ENCODE measurements around the gene ELFN2. TPM values are rescaled to one million over a fixed set of nuclear protein-coding genes. Genes with fewer than 3 reads are reported as not detected.

Gene ELFN2
- total and polyA plus RNA-seq, 2 of the 13 experiments (the other 11 are each of a cell fraction or from before 2014, with no cell fraction given), result 0.01 TPM; not detected in 1

DNA sequence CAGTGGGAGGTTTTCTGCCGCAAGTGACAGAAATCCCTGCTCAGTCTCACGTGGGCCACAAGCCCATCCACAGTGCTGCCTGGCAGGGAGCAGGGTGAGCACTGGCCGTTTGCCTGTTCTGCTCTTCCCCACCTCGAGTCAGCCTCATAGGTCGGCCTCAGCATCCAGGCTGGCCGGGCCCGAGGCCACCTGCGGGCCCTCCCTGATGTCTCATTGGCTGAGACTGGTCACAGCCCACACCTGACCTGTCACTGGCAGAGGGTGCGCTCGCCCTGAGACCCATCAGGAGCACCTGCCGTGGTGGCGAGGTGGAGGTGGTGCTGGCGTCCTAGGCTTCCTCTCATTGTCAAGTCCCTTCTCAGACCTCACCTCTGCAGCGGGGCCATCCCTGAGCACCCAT lies 72.1 kb downstream of the ELFN2 start:
- Histone ChIP-seq H4K20me1 (ENCODE audit: insufficient read depth, low read length) (no peaks in the 10 kb centered on the region), H3K27me3 (ENCODE audit: control insufficient read depth in 1 of 2, insufficient read depth in 2 of 2, low read length in 2 of 2) (peaks cover 4 to 54% of the 10 kb centered on the region in 2 experiments; a peak in 3 of 5 replicates), H3K27ac (ENCODE audit: extremely low read length, insufficient read depth, low read length) (no peak overlapping the region), H3K4me1 (ENCODE audit: insufficient read depth, low read length) (no peaks in the 10 kb centered on the region), H3K4me2 (ENCODE audit: low read depth, low read length) (no peak overlapping the region), H3K36me3 (replicated peaks in 1 of 2; ENCODE audit: control insufficient read depth in 1 of 2, insufficient read depth in 2 of 2, low read length in 2 of 2) (no peaks in the 10 kb centered on the region), H3K9ac (ENCODE audit: insufficient read depth, low read depth, low read length) (no peak overlapping the region), H3K4me3 (replicated peaks in 1 of 3; ENCODE audit: insufficient read depth in 1 of 3, low read depth in 2 of 3, low read length in 3 of 3) (no peak overlapping the region), H2AFZ (ENCODE audit: low read length) (no peak overlapping the region), H3K79me2 (ENCODE audit: insufficient read depth, low read length) (no peaks in the 10 kb centered on the region), H3K9me3 (ENCODE audit: low read length) (no peaks in the 10 kb centered on the region)
- intact Hi-C loops (cut with micrococcal nuclease; ENCODE audit: unreplicated experiment), result no loop called here
- in situ Hi-C loops (cut with HindIII; ENCODE audit: extremely low pct_ligation_motif_present, low pct_unique_long_range_greater_than_20kb), result no loop called here
- POLR2A ChIA-PET, result no interaction called here
- ATAC-seq, result no peak
- TF ChIP-seq, protein P1, sequence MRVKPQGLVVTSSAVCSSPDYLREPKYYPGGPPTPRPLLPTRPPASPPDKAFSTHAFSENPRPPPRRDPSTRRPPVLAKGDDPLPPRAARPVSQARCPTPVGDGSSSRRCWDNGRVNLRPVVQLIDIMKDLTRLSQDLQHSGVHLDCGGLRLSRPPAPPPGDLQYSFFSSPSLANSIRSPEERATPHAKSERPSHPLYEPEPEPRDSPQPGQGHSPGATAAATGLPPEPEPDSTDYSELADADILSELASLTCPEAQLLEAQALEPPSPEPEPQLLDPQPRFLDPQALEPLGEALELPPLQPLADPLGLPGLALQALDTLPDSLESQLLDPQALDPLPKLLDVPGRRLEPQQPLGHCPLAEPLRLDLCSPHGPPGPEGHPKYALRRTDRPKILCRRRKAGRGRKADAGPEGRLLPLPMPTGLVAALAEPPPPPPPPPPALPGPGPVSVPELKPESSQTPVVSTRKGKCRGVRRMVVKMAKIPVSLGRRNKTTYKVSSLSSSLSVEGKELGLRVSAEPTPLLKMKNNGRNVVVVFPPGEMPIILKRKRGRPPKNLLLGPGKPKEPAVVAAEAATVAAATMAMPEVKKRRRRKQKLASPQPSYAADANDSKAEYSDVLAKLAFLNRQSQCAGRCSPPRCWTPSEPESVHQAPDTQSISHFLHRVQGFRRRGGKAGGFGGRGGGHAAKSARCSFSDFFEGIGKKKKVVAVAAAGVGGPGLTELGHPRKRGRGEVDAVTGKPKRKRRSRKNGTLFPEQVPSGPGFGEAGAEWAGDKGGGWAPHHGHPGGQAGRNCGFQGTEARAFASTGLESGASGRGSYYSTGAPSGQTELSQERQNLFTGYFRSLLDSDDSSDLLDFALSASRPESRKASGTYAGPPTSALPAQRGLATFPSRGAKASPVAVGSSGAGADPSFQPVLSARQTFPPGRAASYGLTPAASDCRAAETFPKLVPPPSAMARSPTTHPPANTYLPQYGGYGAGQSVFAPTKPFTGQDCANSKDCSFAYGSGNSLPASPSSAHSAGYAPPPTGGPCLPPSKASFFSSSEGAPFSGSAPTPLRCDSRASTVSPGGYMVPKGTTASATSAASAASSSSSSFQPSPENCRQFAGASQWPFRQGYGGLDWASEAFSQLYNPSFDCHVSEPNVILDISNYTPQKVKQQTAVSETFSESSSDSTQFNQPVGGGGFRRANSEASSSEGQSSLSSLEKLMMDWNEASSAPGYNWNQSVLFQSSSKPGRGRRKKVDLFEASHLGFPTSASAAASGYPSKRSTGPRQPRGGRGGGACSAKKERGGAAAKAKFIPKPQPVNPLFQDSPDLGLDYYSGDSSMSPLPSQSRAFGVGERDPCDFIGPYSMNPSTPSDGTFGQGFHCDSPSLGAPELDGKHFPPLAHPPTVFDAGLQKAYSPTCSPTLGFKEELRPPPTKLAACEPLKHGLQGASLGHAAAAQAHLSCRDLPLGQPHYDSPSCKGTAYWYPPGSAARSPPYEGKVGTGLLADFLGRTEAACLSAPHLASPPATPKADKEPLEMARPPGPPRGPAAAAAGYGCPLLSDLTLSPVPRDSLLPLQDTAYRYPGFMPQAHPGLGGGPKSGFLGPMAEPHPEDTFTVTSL (CRISPR knock-in tag; IDR thresholded peaks at IDR 0.05; ENCODE audit: borderline replicate concordance), result no peak
- TF ChIP-seq RNF2 (conservative IDR thresholded peaks at IDR 0.05; ENCODE audit: low read depth) (no peak), GATAD2A (CRISPR knock-in tag; IDR thresholded peaks at IDR 0.05) (no peak), ZNF598 (CRISPR knock-in tag; IDR thresholded peaks at IDR 0.05; ENCODE audit: borderline replicate concordance) (no peak), TBP (CRISPR knock-in tag; IDR thresholded peaks at IDR 0.05) (no peak), FLYWCH1 (CRISPR knock-in tag; IDR thresholded peaks at IDR 0.05) (no peak), RARG (CRISPR knock-in tag; IDR thresholded peaks at IDR 0.05; ENCODE audit: low read depth) (no peak), PHF5A (CRISPR knock-in tag; IDR thresholded peaks at IDR 0.05; ENCODE audit: low read depth, unreplicated experiment) (no peak)
- TF ChIP-seq, protein P2, sequence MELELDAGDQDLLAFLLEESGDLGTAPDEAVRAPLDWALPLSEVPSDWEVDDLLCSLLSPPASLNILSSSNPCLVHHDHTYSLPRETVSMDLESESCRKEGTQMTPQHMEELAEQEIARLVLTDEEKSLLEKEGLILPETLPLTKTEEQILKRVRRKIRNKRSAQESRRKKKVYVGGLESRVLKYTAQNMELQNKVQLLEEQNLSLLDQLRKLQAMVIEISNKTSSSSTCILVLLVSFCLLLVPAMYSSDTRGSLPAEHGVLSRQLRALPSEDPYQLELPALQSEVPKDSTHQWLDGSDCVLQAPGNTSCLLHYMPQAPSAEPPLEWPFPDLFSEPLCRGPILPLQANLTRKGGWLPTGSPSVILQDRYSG (CRISPR knock-in tag; IDR thresholded peaks at IDR 0.05), result no peak
- TF ChIP-seq, protein P3, sequence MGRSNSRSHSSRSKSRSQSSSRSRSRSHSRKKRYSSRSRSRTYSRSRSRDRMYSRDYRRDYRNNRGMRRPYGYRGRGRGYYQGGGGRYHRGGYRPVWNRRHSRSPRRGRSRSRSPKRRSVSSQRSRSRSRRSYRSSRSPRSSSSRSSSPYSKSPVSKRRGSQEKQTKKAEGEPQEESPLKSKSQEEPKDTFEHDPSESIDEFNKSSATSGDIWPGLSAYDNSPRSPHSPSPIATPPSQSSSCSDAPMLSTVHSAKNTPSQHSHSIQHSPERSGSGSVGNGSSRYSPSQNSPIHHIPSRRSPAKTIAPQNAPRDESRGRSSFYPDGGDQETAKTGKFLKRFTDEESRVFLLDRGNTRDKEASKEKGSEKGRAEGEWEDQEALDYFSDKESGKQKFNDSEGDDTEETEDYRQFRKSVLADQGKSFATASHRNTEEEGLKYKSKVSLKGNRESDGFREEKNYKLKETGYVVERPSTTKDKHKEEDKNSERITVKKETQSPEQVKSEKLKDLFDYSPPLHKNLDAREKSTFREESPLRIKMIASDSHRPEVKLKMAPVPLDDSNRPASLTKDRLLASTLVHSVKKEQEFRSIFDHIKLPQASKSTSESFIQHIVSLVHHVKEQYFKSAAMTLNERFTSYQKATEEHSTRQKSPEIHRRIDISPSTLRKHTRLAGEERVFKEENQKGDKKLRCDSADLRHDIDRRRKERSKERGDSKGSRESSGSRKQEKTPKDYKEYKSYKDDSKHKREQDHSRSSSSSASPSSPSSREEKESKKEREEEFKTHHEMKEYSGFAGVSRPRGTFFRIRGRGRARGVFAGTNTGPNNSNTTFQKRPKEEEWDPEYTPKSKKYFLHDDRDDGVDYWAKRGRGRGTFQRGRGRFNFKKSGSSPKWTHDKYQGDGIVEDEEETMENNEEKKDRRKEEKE (IDR thresholded peaks at IDR 0.05), result no peak
- no peak for DNase-seq (ENCODE audit: low spot score)
- CTCF ChIA-PET (ENCODE audit: low intra/inter-chr PET ratio, low total read pairs), result no interaction called here
- WGBS (ENCODE audit: low lambda C conversion rate), result 0% methylated on average over 1 of the region's 14 CpGs
- BruUV-seq (replicated peaks), result no TSS peak
- FAIRE-seq, result no peak

All from HepG2 (cell line).